Effector CD8-positive, alpha-beta T cell (primary cell): ENCODE results near the gene ATXN7L1.

Experiments
- DNase-seq: peaks from one replicate; lab custom pipeline; 2025; lab: John Stamatoyannopoulos, UW
- total RNA-seq, 4 experiments: gene quantifications; one replicate each; lab custom pipeline; 2026; lab: John Stamatoyannopoulos, UW

ATXN7L1 gene
- 27.1 to 61.2 (median 42.1) reads per million in 4 experiments for total RNA-seq

GRCh38 chr7:105876091-105876963 is at the start of gene ATXN7L1:
Gene ATXN7L1 (minus strand): TSS chr7:105876599. CDS start chr7:105876558, 41 bp downstream.
- DNase-seq, result peak; percentile 83

GRCh38 chr7:105926131-105926530 is 49.7 kb upstream of the ATXN7L1 start:
- no peak for DNase-seq

- no peak for DNase-seq
Observed at GRCh38 chr7:105924945-105925344, 48.5 kb upstream of the ATXN7L1 start.

- DNase-seq, result no peak
Observed at GRCh38 chr7:105920766-105921165, 44.4 kb upstream of the ATXN7L1 start.

- DNase-seq, result no peak
Observed at GRCh38 chr7:105917659-105918058, 41.3 kb upstream of the ATXN7L1 start.

GRCh38 chr7:105916603-105917002 is 40.2 kb upstream of the ATXN7L1 start:
- DNase-seq, result no peak

GRCh38 chr7:105913947-105914346 is 37.5 kb upstream of the ATXN7L1 start:
- no peak for DNase-seq

- no peak for DNase-seq
Observed at GRCh38 chr7:105911961-105912575, 35.7 kb upstream of the ATXN7L1 start.

GRCh38 chr7:105910172-105910571 is 33.8 kb upstream of the ATXN7L1 start:
- DNase-seq, result no peak

- no peak for DNase-seq
Observed at GRCh38 chr7:105909742-105910141, 33.3 kb upstream of the ATXN7L1 start.

- no peak for DNase-seq
Observed at GRCh38 chr7:105907129-105907846, 30.9 kb upstream of the ATXN7L1 start.

GRCh38 chr7:105906695-105907094 is 30.3 kb upstream of the ATXN7L1 start:
- DNase-seq, result no peak

GRCh38 chr7:105905910-105906568 is 29.6 kb upstream of the ATXN7L1 start:
- no peak for DNase-seq

- no peak for DNase-seq
Observed at GRCh38 chr7:105905209-105905909, 29.0 kb upstream of the ATXN7L1 start.

- DNase-seq, result no peak
Observed at GRCh38 chr7:105904064-105904463, 27.7 kb upstream of the ATXN7L1 start.

- DNase-seq, result no peak
Observed at GRCh38 chr7:105902325-105902911, 26.0 kb upstream of the ATXN7L1 start.

GRCh38 chr7:105897999-105898398 is 21.6 kb upstream of the ATXN7L1 start:
- DNase-seq, result no peak

GRCh38 chr7:105896407-105896911 is 20.1 kb upstream of the ATXN7L1 start:
- no peak for DNase-seq

- DNase-seq, result no peak
Observed at GRCh38 chr7:105894131-105894530, 17.7 kb upstream of the ATXN7L1 start.

- no peak for DNase-seq
Observed at GRCh38 chr7:105892387-105892786, 16.0 kb upstream of the ATXN7L1 start.
